HUDEP-2 (cell line): ENCODE results near the gene TIMM44.
A peak's percentile ranks its signal among the peaks of the same experiment; 100 is the strongest.
"Not testable (repeated sequence)": the region's sequence is repeated elsewhere in the genome, so short reads cannot be mapped to it uniquely, and the experiment has no call there.

Experiments used
- DNase-seq, 76 experiments: peaks; one replicate each; lab custom pipeline; 2025; ENCODE audit not compliant: unreplicated experiment in 76 of 76; lab: John Stamatoyannopoulos, UW

Gene TIMM44

GRCh38 chr19:7977021-7977722, 33.7 kb upstream of the TIMM44 start:
- no peak for DNase-seq

GRCh38 chr19:7976461-7976860, 33.0 kb upstream of the TIMM44 start:
- DNase-seq = no peak

GRCh38 chr19:7975037-7975436, 31.6 kb upstream of the TIMM44 start:
- DNase-seq = no peak

- no peak for DNase-seq
These were observed 30.4 kb upstream of the TIMM44 start for GRCh38 chr19:7973883-7974282.

GRCh38 chr19:7971553-7972520, 28.4 kb upstream of the TIMM44 start:
- no peak for DNase-seq

GRCh38 chr19:7970716-7971448, 27.4 kb upstream of the TIMM44 start:
- peak in 42 of 76 experiments; percentile 7 to 59 (median 35) for DNase-seq

- DNase-seq = no peak
These were observed 26.1 kb upstream of the TIMM44 start for GRCh38 chr19:7969555-7969939.

- peak in 37 of 76 experiments; percentile 5 to 62 (median 28) for DNase-seq
These were observed 25.5 kb upstream of the TIMM44 start for GRCh38 chr19:7968796-7969554.

- DNase-seq = no peak
These were observed 24.7 kb upstream of the TIMM44 start for GRCh38 chr19:7968008-7968795.

GRCh38 chr19:7965921-7966665, 22.6 kb upstream of the TIMM44 start:
- no peak for DNase-seq

GRCh38 chr19:7965259-7965841, 21.9 kb upstream of the TIMM44 start:
- no peak for DNase-seq

GRCh38 chr19:7963566-7963965, 20.1 kb upstream of the TIMM44 start:
- no peak for DNase-seq

GRCh38 chr19:7962644-7963268, 19.3 kb upstream of the TIMM44 start:
- no peak for DNase-seq

- DNase-seq = no peak
These were observed 18.6 kb upstream of the TIMM44 start for GRCh38 chr19:7961920-7962626.

- not testable (repeated sequence) for DNase-seq
These were observed 17.6 kb upstream of the TIMM44 start for GRCh38 chr19:7961082-7961481.

GRCh38 chr19:7959211-7959610, 15.7 kb upstream of the TIMM44 start:
- DNase-seq = peak in 2 of 76 experiments; percentile 26 to 37

- no peak for DNase-seq
These were observed 12.2 kb upstream of the TIMM44 start for GRCh38 chr19:7955696-7956095.
